H9 (cell line): Measurements from ENCODE around the gene ZRANB1. TPM values are rescaled to one million over a fixed set of nuclear protein-coding genes. Genes with fewer than 3 reads are reported as not detected.

Experiments used
- DNase-seq: peaks from one replicate; pipeline ENCODE4 v3.0.0-alpha.2; 2017
- H2AFZ ChIP-seq: one replicate; pipeline ENCODE4 v1.6.1; 2013; ENCODE audit warnings: mild to moderate bottlenecking, low read length, control low read depth, moderate library complexity
- H2AK5ac ChIP-seq: 2 replicates; pipeline ENCODE4 v1.6.1; 2013; ENCODE audit warnings: low read length, control low read depth, mixed read lengths; ENCODE audit not compliant: insufficient read length
- H2BK120ac ChIP-seq: one replicate; pipeline ENCODE4 v1.6.1; 2013; ENCODE audit warnings: low read depth, mild to moderate bottlenecking, low read length, control low read depth, inconsistent platforms; ENCODE audit not compliant: poor library complexity, severe bottlenecking
- H2BK12ac ChIP-seq: 2 replicates; pipeline ENCODE4 v1.6.1; 2013; ENCODE audit warnings: low read length, control low read depth, mixed read lengths, low read depth; ENCODE audit not compliant: insufficient read length
- H2BK15ac ChIP-seq: 2 replicates; pipeline ENCODE4 v1.6.1; 2013; ENCODE audit warnings: low read depth, low read length, control low read depth
- H2BK20ac ChIP-seq: one replicate; pipeline ENCODE4 v1.6.1; 2013; ENCODE audit warnings: low read depth, mild to moderate bottlenecking, low read length, control low read depth, inconsistent platforms; ENCODE audit not compliant: poor library complexity, severe bottlenecking
- H2BK5ac ChIP-seq: 2 replicates; pipeline ENCODE4 v1.6.1; 2013; ENCODE audit warnings: low read length, control low read depth, mixed read lengths; ENCODE audit not compliant: insufficient read length
- H3K14ac ChIP-seq: 2 replicates; pipeline ENCODE4 v1.6.1; 2013; ENCODE audit warnings: low read length, control low read depth; ENCODE audit not compliant: insufficient read depth
- H3K18ac ChIP-seq: 2 replicates; pipeline ENCODE4 v1.6.1; 2013; ENCODE audit warnings: low read depth, mild to moderate bottlenecking, mixed read lengths, low read length, control low read depth; ENCODE audit not compliant: insufficient read length
- H3K23ac ChIP-seq: 2 replicates; pipeline ENCODE4 v1.6.1; 2013; ENCODE audit warnings: low read length, control low read depth, mixed read lengths, low read depth; ENCODE audit not compliant: insufficient read length
- H3K23me2 ChIP-seq: 2 replicates; pipeline ENCODE4 v1.6.1; 2013; ENCODE audit warnings: low read depth, mild to moderate bottlenecking, mixed read lengths, low read length, control low read depth; ENCODE audit not compliant: insufficient read length, poor library complexity, severe bottlenecking
- H3K27ac ChIP-seq: 2 replicates; pipeline ENCODE4 v1.5.1; 2013; ENCODE audit warnings: low read length, control low read depth, mixed read lengths, low read depth; ENCODE audit not compliant: insufficient read length
- H3K27me3 ChIP-seq: 2 replicates; pipeline ENCODE4 v1.6.1; 2013; ENCODE audit warnings: low read length, control low read depth, inconsistent platforms; ENCODE audit not compliant: insufficient read depth
- H3K4ac ChIP-seq: 2 replicates; pipeline ENCODE4 v1.6.1; 2013; ENCODE audit warnings: low read depth, mild to moderate bottlenecking, control low read depth, inconsistent platforms, low read length, moderate library complexity
- H3K4me1 ChIP-seq: 2 replicates; pipeline ENCODE4 v1.6.1; 2013; ENCODE audit warnings: low read length, control low read depth, inconsistent platforms; ENCODE audit not compliant: insufficient read depth
- H3K4me2 ChIP-seq: 2 replicates; pipeline ENCODE4 v1.6.1; 2013; ENCODE audit warnings: low read length, control low read depth, mixed read lengths; ENCODE audit not compliant: insufficient read length, insufficient read depth
- H3K56ac ChIP-seq: 2 replicates; pipeline ENCODE4 v1.6.1; 2013; ENCODE audit warnings: low read depth, mild to moderate bottlenecking, mixed read lengths, low read length, control low read depth; ENCODE audit not compliant: insufficient read length
- H3K79me1 ChIP-seq: 2 replicates; pipeline ENCODE4 v1.6.1; 2013; ENCODE audit warnings: low read depth, mild to moderate bottlenecking, moderate library complexity, low read length, control low read depth, inconsistent platforms; ENCODE audit not compliant: insufficient read depth, poor library complexity, severe bottlenecking
- H3K79me2 ChIP-seq: 2 replicates; pipeline ENCODE4 v1.6.1; 2013; ENCODE audit warnings: low read length, control low read depth, inconsistent platforms; ENCODE audit not compliant: insufficient read depth
- H3K9ac ChIP-seq: 2 replicates; pipeline ENCODE4 v1.6.1; 2013; ENCODE audit warnings: low read length, control low read depth, mixed read lengths; ENCODE audit not compliant: insufficient read length; ENCODE audit errors: extremely low read depth
- H3K9me3 ChIP-seq: one replicate; pipeline ENCODE4 v1.6.1; 2013; ENCODE audit warnings: low read depth, low read length, inconsistent platforms; ENCODE audit not compliant: control insufficient read depth
- H3T11ph ChIP-seq: one replicate; pipeline ENCODE4 v1.6.1; 2013; ENCODE audit warnings: mild to moderate bottlenecking, low read length, control low read depth, inconsistent platforms
- H4K20me1 ChIP-seq: one replicate; pipeline ENCODE4 v1.6.1; 2013; ENCODE audit not compliant: control insufficient read depth, insufficient read length, insufficient read depth
- H4K5ac ChIP-seq: 2 replicates; pipeline ENCODE4 v1.6.1; 2013; ENCODE audit warnings: low read depth, mild to moderate bottlenecking, mixed read lengths, low read length, control low read depth; ENCODE audit not compliant: insufficient read length
- H4K8ac ChIP-seq: replicated peaks from 2 replicates; pipeline ENCODE4 v1.6.1; 2013; ENCODE audit warnings: low read length, control low read depth, mixed read lengths, low read depth; ENCODE audit not compliant: insufficient read length
- H4K91ac ChIP-seq: 2 replicates; pipeline ENCODE4 v1.6.1; 2013; ENCODE audit warnings: low read depth, mild to moderate bottlenecking, moderate library complexity, mixed read lengths, low read length, control low read depth; ENCODE audit not compliant: insufficient read length
- H3K27ac Mint-ChIP-seq, 3 experiments: 2 replicates in 2 of 3; 3 replicates in 1 of 3; pipeline ENCODE4 v1.8.0; 2020 to 2021; ENCODE audit warnings: mixed read lengths in 3 of 3, mild to moderate bottlenecking in 1 of 3, moderate library complexity in 1 of 3
- H3K27me3 Mint-ChIP-seq: 2 replicates; pipeline ENCODE4 v1.8.0; 2021; ENCODE audit warnings: low read depth, mild to moderate bottlenecking, moderate library complexity, mixed read lengths
- H3K36me3 Mint-ChIP-seq, 3 experiments: 2 replicates in 2 of 3; 3 replicates in 1 of 3; pipeline ENCODE4 v1.8.0; 2020 to 2021; ENCODE audit warnings: low read depth in 3 of 3, mixed read lengths in 3 of 3; ENCODE audit not compliant: insufficient read depth in 1 of 3
- H3K4me1 Mint-ChIP-seq, 2 experiments: 2 replicates each; pipeline ENCODE4 v1.8.0; 2020; ENCODE audit warnings: mixed read lengths in 2 of 2
- H3K4me3 Mint-ChIP-seq, 2 experiments: 2 replicates in 1 of 2; 3 replicates in 1 of 2; pipeline ENCODE4 v1.8.0; 2020 to 2021; ENCODE audit warnings: mild to moderate bottlenecking in 2 of 2, mixed read lengths in 2 of 2, moderate library complexity in 1 of 2
- H3K9me3 Mint-ChIP-seq, 2 experiments: 2 replicates in 1 of 2; 3 replicates in 1 of 2; pipeline ENCODE4 v1.8.0; 2020; ENCODE audit warnings: mild to moderate bottlenecking in 2 of 2, mixed read lengths in 2 of 2, moderate library complexity in 1 of 2
- CTCF ChIP-seq: fragments of 200-600 bp; sonication (generic); conservative IDR thresholded peaks from 3 replicates; pipeline ENCODE4 v1.8.0; 2021; ENCODE audit warnings: antibody characterized with exemption, mild to moderate bottlenecking
- WGBS: extraction: QIAGEN DNeasy Blood & Tissue Kit; methylation state at CpG from one replicate; pipeline ENCODE4 v1.1.7; 2013; ENCODE audit warnings: missing lambda C conversion rate, low lambda C conversion rate, mixed read lengths; ENCODE audit not compliant: insufficient read length; ENCODE audit errors: extremely low coverage; 5-methylcytosine and 5-hydroxymethylcytosine counted together
- total RNA-seq: library from RNA; stranded (reverse); gene quantifications from 2 replicates; pipeline ENCODE4 v1.2.1, GENCODE V29; 2021

ZRANB1 gene
- total RNA-seq, 1 experiment from 2014 or later, result 17.4 TPM

GRCh38 chr10:124946945-124947344, 5.0 kb downstream of the ZRANB1 start:
- H3K18ac ChIP-seq, result no peak overlapping the region
- no peaks in the 10 kb centered on the region for H3K9me3 ChIP-seq
- H3K4ac ChIP-seq, result no peak overlapping the region
- no peak overlapping the region for H2BK5ac ChIP-seq
- H3K79me2 ChIP-seq, result peaks cover 29% of the 10 kb centered on the region
- H3K79me1 ChIP-seq, result peaks cover 10% of the 10 kb centered on the region
- no peak overlapping the region for H3K4me3 Mint-ChIP-seq
- H3K9ac ChIP-seq, result no peak overlapping the region
- H2BK20ac ChIP-seq, result no peak overlapping the region
- H3K27ac Mint-ChIP-seq, result no peak overlapping the region
- H3K27me3 ChIP-seq, result no peaks in the 10 kb centered on the region
- H3T11ph ChIP-seq, result no peak overlapping the region
- peaks cover 11% of the 10 kb centered on the region; the same call in 1 of the 2 replicates for H3K4me1 ChIP-seq
- H2AK5ac ChIP-seq, result no peak overlapping the region
- H3K23ac ChIP-seq, result no peak overlapping the region
- no peak overlapping the region for H4K5ac ChIP-seq
- H2BK12ac ChIP-seq, result no peak overlapping the region
- H3K56ac ChIP-seq, result no peak overlapping the region
- H3K23me2 ChIP-seq, result no peaks in the 10 kb centered on the region
- H4K91ac ChIP-seq, result no peak overlapping the region
- H2AFZ ChIP-seq, result no peak overlapping the region
- peaks cover 4 to 9% (median 8%) of the 10 kb centered on the region in 3 experiments; a peak in 5 of 7 replicates for H3K36me3 Mint-ChIP-seq
- no peak overlapping the region for H3K4me2 ChIP-seq
- no peak overlapping the region for H3K27ac ChIP-seq
- no CpG with 5 or more reads among the region's 2 CpGs for WGBS
- DNase-seq, result no peak
- TF ChIP-seq CTCF, result no peak
- no peak overlapping the region for H3K14ac ChIP-seq
- H2BK15ac ChIP-seq, result no peak overlapping the region
- H3K9me3 Mint-ChIP-seq, result no peaks in the 10 kb centered on the region
- H2BK120ac ChIP-seq, result no peak overlapping the region
- H3K4me1 Mint-ChIP-seq, result peaks cover 33 to 35% of the 10 kb centered on the region in 2 experiments
- H4K8ac ChIP-seq, result no peak overlapping the region
- no peaks in the 10 kb centered on the region for H4K20me1 ChIP-seq
- no peaks in the 10 kb centered on the region for H3K27me3 Mint-ChIP-seq
